Right atrium auricular region (tissue), 2 donors: ENCODE data around the gene BSG. TPM values are rescaled to one million over a fixed set of nuclear protein-coding genes. Genes with fewer than 3 reads are reported as not detected.
"Not testable (repeated sequence)": the region's sequence is repeated elsewhere in the genome, so short reads cannot be mapped to it uniquely, and the experiment has no call there.

Experiments used
- DNase-seq: peaks from one replicate; pipeline ENCODE4 v3.0.0-alpha.2; 2019; ENCODE audit warnings: low spot score
- H3K27ac ChIP-seq, 2 donors: fragments of 200-600 bp; sonication (generic); 1 replicate in 1 of 2; 2 replicates in 1 of 2; pipeline ENCODE4 v1.5.1; 2016 to 2019
- H3K27me3 ChIP-seq, 2 donors: fragments of 200-600 bp; sonication (generic); one replicate each; pipeline versions ENCODE4 v1.5.1 to v1.6.0; 2017 to 2019
- H3K36me3 ChIP-seq: fragments of 200-600 bp; sonication (generic); one replicate; pipeline ENCODE4 v1.5.1; 2016
- H3K4me1 ChIP-seq, 2 donors: fragments of 200-600 bp; sonication (generic); one replicate each; pipeline versions ENCODE4 v1.5.1 to v1.6.0; 2017 to 2019
- H3K4me3 ChIP-seq, 2 donors: fragments of 200-600 bp; sonication (generic); 1 replicate in 1 of 2; 2 replicates in 1 of 2; pipeline ENCODE4 v1.5.1; 2017 to 2019; ENCODE audit warnings: mild to moderate bottlenecking in 1 of 2, moderate library complexity in 1 of 2
- H3K9me3 ChIP-seq, 2 donors: fragments of 200-600 bp; sonication (generic); one replicate each; pipeline ENCODE4 v1.5.1; 2019
- total RNA-seq, 2 donors: library from RNA; depleted of rRNA; stranded (reverse); fragments of >200 nt; gene quantifications; one replicate each; pipeline ENCODE4 v1.1.0, GENCODE V29; 2016
- TF ChIP-seq, protein P1 (sequence below), 2 donors: fragments of 200-600 bp; sonication (generic); IDR thresholded peaks; one replicate each; pipeline ENCODE4 v1.5.1; 2019; ENCODE audit warnings: antibody characterized with exemption in 2 of 2

BSG gene
- total RNA-seq, 2 donors from 2014 or later, result 1,033 to 1,569 TPM

DNA sequence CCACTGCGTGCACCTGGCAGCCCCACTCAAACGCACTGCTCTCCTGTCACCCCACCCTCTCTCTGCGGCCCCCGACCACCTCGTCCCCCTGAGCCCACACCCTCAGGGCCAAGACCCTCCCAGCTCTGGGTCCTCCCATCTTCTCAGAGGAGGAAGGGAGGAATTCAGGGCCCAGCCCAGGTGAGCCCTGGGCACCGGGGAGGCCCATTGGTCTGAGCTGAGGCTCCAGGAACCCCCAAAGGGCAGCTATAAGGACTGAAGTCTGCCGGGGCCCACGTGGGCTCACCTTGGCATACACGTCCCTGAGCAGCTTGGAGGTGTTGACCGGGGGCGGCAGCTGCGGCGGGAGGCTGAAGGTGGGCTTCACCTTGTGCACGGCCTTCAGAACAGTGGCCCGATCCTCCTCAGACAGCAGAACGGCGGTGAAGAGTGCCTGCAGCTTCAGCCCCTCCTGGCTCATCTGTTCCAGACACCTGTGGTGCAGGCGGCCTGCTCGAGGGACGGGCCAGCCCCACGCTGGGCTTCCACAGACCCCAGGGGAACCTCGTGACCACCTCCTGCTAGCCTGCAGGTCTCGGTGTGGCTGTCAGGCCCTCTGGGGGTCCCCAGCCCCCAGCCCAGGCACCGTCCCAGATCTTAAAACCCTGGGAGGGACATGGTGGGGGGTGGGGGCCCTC lies 52.2 kb downstream of the BSG start:
- H3K4me1 ChIP-seq, result no peaks in the 10 kb centered on the region
- TF ChIP-seq, protein P1, sequence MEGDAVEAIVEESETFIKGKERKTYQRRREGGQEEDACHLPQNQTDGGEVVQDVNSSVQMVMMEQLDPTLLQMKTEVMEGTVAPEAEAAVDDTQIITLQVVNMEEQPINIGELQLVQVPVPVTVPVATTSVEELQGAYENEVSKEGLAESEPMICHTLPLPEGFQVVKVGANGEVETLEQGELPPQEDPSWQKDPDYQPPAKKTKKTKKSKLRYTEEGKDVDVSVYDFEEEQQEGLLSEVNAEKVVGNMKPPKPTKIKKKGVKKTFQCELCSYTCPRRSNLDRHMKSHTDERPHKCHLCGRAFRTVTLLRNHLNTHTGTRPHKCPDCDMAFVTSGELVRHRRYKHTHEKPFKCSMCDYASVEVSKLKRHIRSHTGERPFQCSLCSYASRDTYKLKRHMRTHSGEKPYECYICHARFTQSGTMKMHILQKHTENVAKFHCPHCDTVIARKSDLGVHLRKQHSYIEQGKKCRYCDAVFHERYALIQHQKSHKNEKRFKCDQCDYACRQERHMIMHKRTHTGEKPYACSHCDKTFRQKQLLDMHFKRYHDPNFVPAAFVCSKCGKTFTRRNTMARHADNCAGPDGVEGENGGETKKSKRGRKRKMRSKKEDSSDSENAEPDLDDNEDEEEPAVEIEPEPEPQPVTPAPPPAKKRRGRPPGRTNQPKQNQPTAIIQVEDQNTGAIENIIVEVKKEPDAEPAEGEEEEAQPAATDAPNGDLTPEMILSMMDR (IDR thresholded peaks at IDR 0.05), result no peak
- H3K9me3 ChIP-seq, result no peaks in the 10 kb centered on the region
- peaks cover 57% of the 10 kb centered on the region for H3K36me3 ChIP-seq
- H3K4me3 ChIP-seq, result no peak overlapping the region
- DNase-seq, result no peak
- H3K27ac ChIP-seq, result no peak overlapping the region
- H3K27me3 ChIP-seq, result no peaks in the 10 kb centered on the region

DNA sequence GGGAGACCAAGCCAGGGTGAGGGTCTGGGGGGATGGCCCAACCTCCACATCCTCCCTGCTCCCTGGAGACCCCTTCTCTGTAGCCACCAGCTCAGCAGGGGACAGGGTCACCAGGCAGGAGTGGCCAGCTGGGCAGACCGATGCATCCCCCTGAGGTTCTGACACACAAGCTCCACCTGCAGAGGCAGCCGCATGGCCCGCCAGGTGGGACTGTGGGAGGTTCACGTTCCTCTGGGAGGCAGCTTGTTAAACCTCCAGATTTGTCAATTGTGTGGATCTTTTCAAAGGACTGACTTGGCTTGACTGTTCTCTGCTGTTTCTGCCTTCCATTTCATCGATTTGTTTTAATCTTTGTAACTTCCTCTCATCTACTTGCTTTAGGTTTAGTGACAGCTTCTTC lies 52.9 kb downstream of the BSG start:
- H3K27me3 ChIP-seq, result no peaks in the 10 kb centered on the region
- peaks cover 50% of the 10 kb centered on the region for H3K36me3 ChIP-seq
- H3K4me3 ChIP-seq, result no peak overlapping the region
- H3K27ac ChIP-seq, result no peak overlapping the region
- no peaks in the 10 kb centered on the region for H3K4me1 ChIP-seq
- DNase-seq, result no peak
- TF ChIP-seq, protein P1 (IDR thresholded peaks at IDR 0.05), result no peak
- no peaks in the 10 kb centered on the region for H3K9me3 ChIP-seq

DNA sequence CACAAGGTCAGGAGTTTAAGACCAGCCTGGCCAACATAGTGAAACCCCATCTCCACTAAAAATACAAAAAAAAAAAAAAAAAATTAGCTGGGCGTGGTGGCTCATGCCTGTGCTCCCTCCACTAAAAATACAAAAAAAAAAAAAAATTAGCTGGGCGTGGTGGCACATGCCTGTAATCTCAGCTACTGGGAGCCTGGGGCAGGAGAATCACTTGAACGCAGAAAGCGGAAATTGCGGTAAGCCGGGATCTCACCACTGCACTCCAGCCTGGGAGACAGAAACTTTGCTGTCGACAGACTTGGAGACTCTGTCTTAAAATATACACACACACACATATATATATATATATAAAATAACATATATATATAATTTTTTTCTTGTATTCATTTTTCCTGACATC lies 54.2 kb downstream of the BSG start:
- not testable (repeated sequence) for H3K4me3 ChIP-seq, H3K9me3 ChIP-seq, H3K4me1 ChIP-seq, H3K27me3 ChIP-seq, DNase-seq, H3K27ac ChIP-seq
- H3K36me3 ChIP-seq, result peaks cover 45% of the 10 kb centered on the region

DNA sequence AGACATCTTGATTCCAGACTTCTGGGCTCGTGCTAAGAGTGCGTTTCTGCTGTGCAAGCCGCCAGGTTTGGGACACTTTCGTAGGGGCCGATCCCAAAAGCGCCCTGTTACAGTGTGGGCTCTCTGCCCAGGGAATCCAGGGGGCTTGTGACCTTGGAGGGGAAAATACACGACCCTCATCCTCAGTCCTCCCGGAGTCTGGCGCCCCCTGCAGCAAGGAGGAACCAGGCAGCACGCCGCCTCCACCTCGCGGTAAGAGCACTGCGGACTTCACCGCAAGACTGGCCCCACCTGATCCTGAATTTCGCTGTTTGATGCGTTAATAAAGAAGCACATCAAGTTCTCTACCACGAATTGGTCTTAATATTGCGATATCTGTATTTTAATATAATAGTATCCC lies 55.8 kb downstream of the BSG start:
- H3K4me1 ChIP-seq, result peaks cover 0 to 12% of the 10 kb centered on the region in 2 donors
- H3K4me3 ChIP-seq, result no peak overlapping the region
- TF ChIP-seq, protein P1 (IDR thresholded peaks at IDR 0.05), result no peak
- H3K27me3 ChIP-seq, result no peaks in the 10 kb centered on the region
- H3K9me3 ChIP-seq, result no peaks in the 10 kb centered on the region
- peaks cover 29% of the 10 kb centered on the region for H3K36me3 ChIP-seq
- DNase-seq, result no peak
- H3K27ac ChIP-seq, result no peak overlapping the region

DNA sequence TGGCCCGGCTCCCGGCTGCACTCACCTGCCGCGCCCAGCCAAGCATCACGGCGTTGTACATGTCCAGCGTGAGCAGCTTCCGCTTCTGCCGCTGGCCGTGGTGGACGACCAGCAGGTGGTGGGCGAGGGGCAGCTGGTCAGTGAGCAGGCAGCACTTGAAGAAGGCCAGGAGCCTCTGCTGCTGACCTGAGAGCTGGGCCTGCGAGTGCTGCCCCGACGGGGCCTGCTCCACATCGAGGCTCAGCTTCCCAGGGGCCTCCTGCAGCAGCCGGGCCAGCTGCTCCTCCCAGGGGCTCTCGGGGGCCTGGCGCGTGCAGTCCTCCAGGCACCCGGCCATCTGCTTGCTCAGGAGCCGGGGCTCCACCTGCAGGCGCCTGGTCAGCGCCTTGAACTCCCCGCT lies 57.1 kb downstream of the BSG start:
- H3K4me3 ChIP-seq, H3K9me3 ChIP-seq, H3K27me3 ChIP-seq, H3K27ac ChIP-seq, DNase-seq: not testable (repeated sequence)
- Histone ChIP-seq H3K4me1 (peaks cover 0 to 19% of the 10 kb centered on the region in 2 donors), H3K36me3 (peaks cover 17% of the 10 kb centered on the region)

DNA sequence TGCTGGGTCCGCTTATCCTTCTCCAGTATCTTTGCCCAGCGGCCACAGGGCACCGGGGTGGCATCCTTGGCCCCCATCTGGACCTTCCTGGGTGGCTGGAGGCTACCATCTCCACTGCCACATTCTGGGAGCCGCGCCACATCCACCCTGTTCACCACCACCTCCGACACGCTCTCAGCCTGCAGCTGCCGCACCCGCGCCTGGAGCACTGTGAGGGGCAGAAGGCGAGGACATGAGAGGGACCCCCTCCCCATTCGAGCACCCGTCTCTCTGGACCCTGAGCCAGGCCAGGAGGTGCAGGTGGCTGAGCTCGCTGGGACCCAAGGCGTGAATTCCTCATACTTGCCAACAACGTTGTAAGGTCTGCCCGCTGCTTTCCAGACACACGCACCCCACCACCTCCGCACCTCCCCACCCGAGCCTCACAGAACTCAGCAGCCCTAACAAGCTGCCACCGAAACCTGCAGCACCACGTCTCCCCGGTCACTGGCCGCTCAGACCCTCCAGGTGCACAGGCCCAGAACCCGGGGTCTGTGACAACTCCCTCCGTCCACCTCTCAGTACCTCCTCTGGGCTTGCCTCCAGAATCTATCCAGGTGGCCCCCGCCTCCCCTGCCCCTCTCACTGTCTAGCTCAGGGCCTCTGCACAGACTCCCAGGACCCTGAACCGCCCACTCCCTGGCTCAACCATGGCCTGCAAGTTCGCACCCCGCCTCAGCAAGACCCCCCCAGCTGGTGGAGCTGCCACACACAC lies 57.7 kb downstream of the BSG start:
- Histone ChIP-seq H3K4me3 (no peak overlapping the region), H3K27ac (no peak overlapping the region), H3K36me3 (peaks cover 10% of the 10 kb centered on the region), H3K27me3 (no peaks in the 10 kb centered on the region), H3K4me1 (peaks cover 0 to 20% of the 10 kb centered on the region in 2 donors), H3K9me3 (no peaks in the 10 kb centered on the region)
- no peak for DNase-seq
- TF ChIP-seq, protein P1 (IDR thresholded peaks at IDR 0.05), result no peak
